Stimulated activated CD8-positive, alpha-beta memory T cell treated with anti-CD3 and anti-CD28 coated beads, Interleukin-7, amount 100 ng/mL, for 48 hours (primary cell): ENCODE measurements around the gene TPCN2.
"Not testable (repeated sequence)": the region's sequence is repeated elsewhere in the genome, so short reads cannot be mapped to it uniquely, and the experiment has no call there.

Experiments
- DNase-seq, 2 donors: peaks; one replicate each; pipeline ENCODE4 v3.0.0-alpha.2; 2020; ENCODE audit warnings: low read depth in 1 of 2; ENCODE audit errors: extremely low read depth in 1 of 2

TPCN2 gene

GRCh38 chr11:69073469-69073868 lies 24.7 kb downstream of the TPCN2 start:
- no peak for DNase-seq

DNA sequence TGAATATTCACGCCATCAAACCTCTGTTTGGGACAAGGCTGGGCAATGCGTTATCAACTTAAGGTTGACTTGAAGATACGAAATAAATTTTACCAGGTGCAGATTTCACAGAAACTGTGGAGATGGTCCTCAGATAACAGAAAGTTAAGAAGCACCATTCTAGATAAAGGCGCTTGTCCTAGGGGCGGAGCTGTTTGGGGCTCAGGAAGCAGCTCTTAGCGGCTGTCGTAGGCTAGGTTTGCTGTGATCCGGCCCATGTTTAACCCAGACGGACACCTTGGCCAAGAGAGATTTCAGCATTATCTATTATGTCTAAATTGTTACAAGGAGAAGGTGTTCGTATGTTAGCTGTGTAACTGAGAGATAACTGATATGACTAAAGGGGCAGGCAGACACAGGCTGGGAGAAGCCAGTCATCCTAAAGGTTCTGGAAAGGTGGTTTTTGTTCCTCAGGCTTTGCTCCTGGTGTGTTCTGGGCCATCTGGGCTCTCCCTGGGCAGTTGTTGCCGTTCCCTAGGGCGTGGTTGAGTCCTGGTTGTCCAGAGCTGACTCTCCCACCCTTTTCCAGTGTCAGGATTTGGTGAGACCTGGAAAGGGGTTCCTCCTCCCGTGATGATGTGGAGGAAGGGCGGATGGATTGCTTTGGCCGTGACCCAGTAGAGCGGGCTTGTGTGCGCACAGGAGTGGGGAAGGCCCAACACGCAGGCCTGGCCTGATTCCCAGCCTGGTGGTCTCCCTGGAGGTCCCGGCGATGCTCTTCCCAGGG lies 25.8 kb downstream of the TPCN2 start:
- DNase-seq: no peak

GRCh38 chr11:69075421-69076128 lies 26.8 kb downstream of the TPCN2 start:
- DNase-seq: no peak

GRCh38 chr11:69076129-69076791 lies 27.5 kb downstream of the TPCN2 start:
- DNase-seq: no peak

GRCh38 chr11:69076977-69077376 lies 28.2 kb downstream of the TPCN2 start:
- not testable (repeated sequence) for DNase-seq

GRCh38 chr11:69078508-69078907 lies 29.8 kb downstream of the TPCN2 start:
- no peak for DNase-seq

GRCh38 chr11:69078930-69079605 lies 30.3 kb downstream of the TPCN2 start:
- no peak for DNase-seq

- no peak for DNase-seq
Observed at GRCh38 chr11:69079661-69080256, 31.0 kb downstream of the TPCN2 start.

DNA sequence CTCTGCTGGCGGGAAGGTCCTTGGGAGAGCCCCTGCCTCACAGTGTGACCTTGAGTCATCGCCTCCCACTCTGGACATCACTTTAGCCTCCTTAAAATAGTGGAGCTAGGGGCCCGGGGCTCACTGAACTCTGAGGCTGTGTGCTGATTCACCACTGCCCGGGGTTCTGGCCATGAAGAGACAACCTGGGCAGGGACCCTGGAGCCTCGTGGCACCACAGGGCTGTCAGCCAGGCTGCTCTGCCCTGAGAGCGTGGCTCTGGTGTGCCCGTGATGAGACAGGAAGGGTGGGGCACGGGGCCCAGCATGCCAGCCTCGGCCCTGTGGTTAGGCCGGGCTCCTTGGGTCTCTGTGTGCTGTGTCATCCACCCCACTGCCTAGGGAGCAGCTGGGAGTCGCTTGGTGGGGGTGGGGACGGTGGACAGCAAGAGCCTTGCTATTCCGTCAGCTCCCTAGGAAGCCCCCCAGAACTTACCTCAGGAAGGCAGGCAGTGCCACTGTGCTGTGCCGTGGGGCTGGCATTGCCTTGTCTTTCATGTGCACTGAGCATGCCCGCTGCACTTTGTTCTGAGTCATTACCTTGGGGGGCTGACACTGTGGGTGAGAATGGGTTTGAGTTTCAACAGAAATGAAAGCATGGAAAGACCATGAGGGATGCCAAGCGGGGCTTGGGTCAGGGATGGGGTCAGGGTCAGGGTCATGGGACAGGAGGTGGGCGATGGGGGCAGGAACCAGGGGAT lies 31.7 kb downstream of the TPCN2 start:
- DNase-seq: no peak

GRCh38 chr11:69081180-69081579 lies 32.4 kb downstream of the TPCN2 start:
- no peak for DNase-seq

- no peak for DNase-seq
Observed at GRCh38 chr11:69083531-69084247, 35.0 kb downstream of the TPCN2 start.

GRCh38 chr11:69084371-69084770 lies 35.6 kb downstream of the TPCN2 start:
- DNase-seq: no peak

- DNase-seq: no peak
Observed at GRCh38 chr11:69085490-69086095, 36.9 kb downstream of the TPCN2 start.

GRCh38 chr11:69086152-69087132 lies 37.7 kb downstream of the TPCN2 start:
- no peak for DNase-seq

GRCh38 chr11:69087133-69087524 lies 38.4 kb downstream of the TPCN2 start:
- no peak for DNase-seq

- DNase-seq: no peak
Observed at GRCh38 chr11:69087811-69088210, 39.1 kb downstream of the TPCN2 start.

DNA sequence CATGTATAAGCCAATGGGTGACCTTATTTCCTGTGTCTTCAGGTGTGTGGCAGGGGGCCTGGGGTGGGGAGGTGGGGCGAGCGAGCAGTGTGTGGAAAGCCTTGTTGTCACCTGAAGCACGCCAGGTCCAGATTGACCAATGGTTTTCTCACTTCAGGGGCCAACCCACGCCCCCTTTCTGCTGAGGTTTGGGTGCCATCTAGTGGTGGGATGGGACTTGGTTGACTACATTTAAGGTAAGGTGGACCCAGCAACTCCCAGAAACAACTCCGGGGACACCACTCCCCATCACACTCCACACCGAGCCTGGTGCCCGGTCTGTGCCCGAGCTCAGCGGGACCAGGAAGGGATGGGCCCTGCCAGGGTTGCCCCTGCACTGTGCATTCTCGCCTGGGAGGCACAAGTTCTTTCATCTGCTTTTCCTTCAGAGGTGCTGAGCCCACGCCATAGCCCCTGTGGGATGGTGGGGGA lies 40.0 kb downstream of the TPCN2 start:
- DNase-seq: peak; percentile 19 to 50

DNA sequence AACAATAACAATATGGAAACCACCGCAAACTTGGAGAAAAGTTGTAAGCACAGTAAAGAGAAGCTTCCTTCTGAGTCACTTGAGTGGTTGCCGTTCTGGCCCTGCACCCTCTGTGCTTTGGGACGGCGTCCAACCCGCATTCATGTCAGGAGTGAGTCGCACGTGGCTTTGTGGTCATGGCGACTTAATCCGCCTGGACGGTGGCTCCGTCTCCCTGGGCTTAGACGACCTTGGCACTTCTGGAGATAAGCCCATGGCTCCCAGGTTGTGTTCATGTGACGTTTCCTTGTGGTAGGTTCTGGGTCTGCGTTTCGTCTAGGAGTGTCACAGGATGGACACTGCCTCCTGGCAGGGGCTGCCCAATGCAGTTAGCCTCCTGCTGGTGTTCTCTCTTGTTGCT lies 40.5 kb downstream of the TPCN2 start:
- no peak for DNase-seq
